ENCODE measurements around the gene ARHGEF40.

DNA sequence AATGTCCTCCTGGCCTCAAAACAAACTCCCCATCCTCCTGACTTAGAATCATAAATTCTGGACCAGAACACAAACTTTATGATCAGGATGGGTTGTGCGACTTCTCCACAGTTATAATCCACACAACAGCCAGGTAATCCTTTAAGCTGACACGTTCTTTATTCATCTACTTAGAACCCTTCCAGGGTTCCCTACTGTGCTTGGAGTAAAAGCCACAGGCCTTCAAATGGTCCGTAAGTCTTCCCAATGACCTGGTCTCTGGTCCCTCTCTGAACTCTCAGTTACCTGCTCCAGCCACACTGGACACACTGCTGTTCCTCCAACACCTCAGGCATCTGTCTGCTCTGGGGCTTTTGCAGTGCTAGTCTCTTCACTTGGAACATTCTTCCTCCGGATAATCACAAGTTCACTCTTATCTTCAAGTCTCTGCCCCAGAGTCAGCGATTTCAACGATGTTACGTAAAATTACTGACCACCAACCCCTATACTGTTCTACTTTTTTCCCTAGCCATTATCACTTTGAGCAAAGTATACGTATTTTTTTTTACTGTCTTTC lies 29.7 kb upstream of the ARHGEF40 start:
- TF ChIP-seq, protein P1, sequence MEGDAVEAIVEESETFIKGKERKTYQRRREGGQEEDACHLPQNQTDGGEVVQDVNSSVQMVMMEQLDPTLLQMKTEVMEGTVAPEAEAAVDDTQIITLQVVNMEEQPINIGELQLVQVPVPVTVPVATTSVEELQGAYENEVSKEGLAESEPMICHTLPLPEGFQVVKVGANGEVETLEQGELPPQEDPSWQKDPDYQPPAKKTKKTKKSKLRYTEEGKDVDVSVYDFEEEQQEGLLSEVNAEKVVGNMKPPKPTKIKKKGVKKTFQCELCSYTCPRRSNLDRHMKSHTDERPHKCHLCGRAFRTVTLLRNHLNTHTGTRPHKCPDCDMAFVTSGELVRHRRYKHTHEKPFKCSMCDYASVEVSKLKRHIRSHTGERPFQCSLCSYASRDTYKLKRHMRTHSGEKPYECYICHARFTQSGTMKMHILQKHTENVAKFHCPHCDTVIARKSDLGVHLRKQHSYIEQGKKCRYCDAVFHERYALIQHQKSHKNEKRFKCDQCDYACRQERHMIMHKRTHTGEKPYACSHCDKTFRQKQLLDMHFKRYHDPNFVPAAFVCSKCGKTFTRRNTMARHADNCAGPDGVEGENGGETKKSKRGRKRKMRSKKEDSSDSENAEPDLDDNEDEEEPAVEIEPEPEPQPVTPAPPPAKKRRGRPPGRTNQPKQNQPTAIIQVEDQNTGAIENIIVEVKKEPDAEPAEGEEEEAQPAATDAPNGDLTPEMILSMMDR (optimal IDR thresholded peaks at IDR 0.05 in 1 of 3, IDR thresholded peaks at IDR 0.05 in 1 of 3, conservative IDR thresholded peaks at IDR 0.05 in 1 of 3; ENCODE audit: extremely low read depth in 1 of 3, insufficient read depth in 2 of 3, low read length in 3 of 3): no peak
- TF ChIP-seq EZH2 (IDR thresholded peaks at IDR 0.05; ENCODE audit: low read length): no peak
